OCI-LY1 (cell line): ENCODE results near the gene ZNF548.

Experiments used
- CTCF ChIP-seq: fragments of 200-600 bp; sonication (generic), shearing (Covaris generic); IDR thresholded peaks from 2 replicates; pipeline ENCODE4 v1.5.1; 2017; ENCODE audit warnings: mild to moderate bottlenecking, antibody characterized with exemption, low read length, moderate library complexity, mixed read lengths
- EZH2 ChIP-seq: fragments of 200-600 bp; sonication (generic), shearing (Covaris generic); IDR thresholded peaks from 2 replicates; pipeline ENCODE4 v1.8.0; 2017; ENCODE audit warnings: borderline replicate concordance, mixed run types, mild to moderate bottlenecking, antibody characterized with exemption, low read length, moderate library complexity, mixed read lengths

GRCh38 chr19:57406516-57407123 is 17.0 kb downstream of the ZNF548 start:
- peak; percentile 88 for TF ChIP-seq CTCF
- TF ChIP-seq EZH2, result no peak
